ENCODE measurements around the gene SEC23A.

Gene SEC23A

GRCh38 chr14:39091716-39092115 lies 11.3 kb downstream of the SEC23A start:
- H3K36me3 ChIP-seq (ENCODE audit: control insufficient read depth in 2 of 2, insufficient read depth in 1 of 2, low read length in 2 of 2), result peaks cover 72 to 75% of the 10 kb centered on the region in 2 experiments
- POLR2A ChIA-PET, result no interaction called here

GRCh38 chr14:39090548-39091111 lies 12.4 kb downstream of the SEC23A start:
- ChIA-PET POLR2A (no interaction called here), CTCF (no interaction called here)
- Histone ChIP-seq H3K36me3 (ENCODE audit: control insufficient read depth in 2 of 2, insufficient read depth in 1 of 2, low read length in 2 of 2) (peaks cover 76 to 82% of the 10 kb centered on the region in 2 experiments), H3K4me1 (ENCODE audit: control insufficient read depth, insufficient read depth, low read length) (no peaks in the 10 kb centered on the region), H3K27ac (ENCODE audit: extremely low read depth, low read depth, low read length) (no peak overlapping the region), H3K9me3 (ENCODE audit: control insufficient read depth, insufficient read depth, low read depth, low read length) (no peaks in the 10 kb centered on the region), H3K4me3 (ENCODE audit: low read depth, low read length) (no peak overlapping the region)
- TF ChIP-seq ZNF677 (tag by site-specific recombination; IDR thresholded peaks at IDR 0.05) (no peak), KLF17 (tag by site-specific recombination; IDR thresholded peaks at IDR 0.05) (no peak), BCL6B (tag by site-specific recombination; IDR thresholded peaks at IDR 0.05) (no peak), PRDM2 (tag by site-specific recombination; IDR thresholded peaks at IDR 0.05; ENCODE audit: borderline replicate concordance) (no peak), ZIC2 (tag by site-specific recombination; IDR thresholded peaks at IDR 0.05) (no peak), ZNF23 (tag by site-specific recombination; IDR thresholded peaks at IDR 0.05; ENCODE audit: borderline replicate concordance) (no peak), ZNF211 (tag by site-specific recombination; IDR thresholded peaks at IDR 0.05; ENCODE audit: low read depth) (no peak), KLF16 (tag by site-specific recombination; IDR thresholded peaks at IDR 0.05) (no peak), ZNF624 (tag by site-specific recombination; IDR thresholded peaks at IDR 0.05) (no peak), ZNF561 (tag by site-specific recombination; IDR thresholded peaks at IDR 0.05; ENCODE audit: borderline replicate concordance) (no peak), ZSCAN23 (tag by site-specific recombination; IDR thresholded peaks at IDR 0.05) (no peak), ZNF341 (tag by site-specific recombination; IDR thresholded peaks at IDR 0.05; ENCODE audit: low read depth) (no peak), ZNF658 (tag by site-specific recombination; IDR thresholded peaks at IDR 0.05) (no peak), ZFP37 (tag by site-specific recombination; IDR thresholded peaks at IDR 0.05) (no peak), ZSCAN16 (tag by site-specific recombination; IDR thresholded peaks at IDR 0.05) (no peak)

More at GRCh38 chr14:39091716-39092115, 11.3 kb downstream of the SEC23A start:
- Histone ChIP-seq H3K9me3 (ENCODE audit: control insufficient read depth, insufficient read depth, low read depth, low read length) (no peaks in the 10 kb centered on the region), H3K4me3 (ENCODE audit: low read depth, low read length) (no peak overlapping the region), H3K4me1 (ENCODE audit: control insufficient read depth, insufficient read depth, low read length) (no peaks in the 10 kb centered on the region), H3K27ac (ENCODE audit: extremely low read depth, low read depth, low read length) (no peak overlapping the region)
- CTCF ChIA-PET, result no interaction called here
- TF ChIP-seq ZNF560 (tag by site-specific recombination; IDR thresholded peaks at IDR 0.05; ENCODE audit: borderline replicate concordance) (no peak), ZNF391 (tag by site-specific recombination; IDR thresholded peaks at IDR 0.05; ENCODE audit: borderline replicate concordance, low read depth) (no peak), ZNF768 (tag by site-specific recombination; IDR thresholded peaks at IDR 0.05) (no peak), ZNF596 (tag by site-specific recombination; IDR thresholded peaks at IDR 0.05) (no peak), PBX3 (CRISPR knock-in tag; IDR thresholded peaks at IDR 0.05) (no peak), ZNF404 (tag by site-specific recombination; IDR thresholded peaks at IDR 0.05) (no peak), ZNF354C (tag by site-specific recombination; IDR thresholded peaks at IDR 0.05; ENCODE audit: borderline replicate concordance, low read depth) (no peak)

Data from HEK293 (cell line).